ENCODE results near the gene TSPAN14. TPM values are rescaled to one million over a fixed set of nuclear protein-coding genes. Genes with fewer than 3 reads are reported as not detected.
"Not testable (repeated sequence)": the region's sequence is repeated elsewhere in the genome, so short reads cannot be mapped to it uniquely, and the experiment has no call there.

TSPAN14 gene
- total and polyA plus RNA-seq, 12 donors = 16.9 to 57.2 (median 27.6) TPM

- DNase-seq (no peak), ATAC-seq (no peak)
- H3K4me3 ChIP-seq = no peak overlapping the region
- TF ChIP-seq CTCF (IDR thresholded peaks at IDR 0.05) = no peak
- intact Hi-C loops (cut with DNase I) = no loop called here
- peaks cover 0 to 55% (median 29%) of the 10 kb centered on the region in 9 donors for H3K4me1 ChIP-seq
- H3K27ac ChIP-seq = no peak overlapping the region
- no peaks in the 10 kb centered on the region for H3K27me3 ChIP-seq
- 94 to 96% methylated on average over 4 of the region's 4 CpGs for WGBS, 2 donors
- H3K9me3 ChIP-seq = no peaks in the 10 kb centered on the region
- H3K36me3 ChIP-seq = no peaks in the 10 kb centered on the region
Observed at GRCh38 chr10:80532571-80532970, 78.5 kb downstream of the TSPAN14 start.

GRCh38 chr10:80534059-80534458 is 79.9 kb downstream of the TSPAN14 start:
- H3K36me3 ChIP-seq; H3K27ac ChIP-seq; ATAC-seq; H3K9me3 ChIP-seq; intact Hi-C loops (cut with DNase I); H3K4me3 ChIP-seq; H3K27me3 ChIP-seq; DNase-seq: not testable (repeated sequence)
- H3K4me1 ChIP-seq = peaks cover 0 to 40% (median 30%) of the 10 kb centered on the region in 9 donors
- WGBS, 2 donors = 94% methylated on average over 14 of the region's 25 CpGs; no CpG with 5 or more reads in 1 of the 2 donors

DNA sequence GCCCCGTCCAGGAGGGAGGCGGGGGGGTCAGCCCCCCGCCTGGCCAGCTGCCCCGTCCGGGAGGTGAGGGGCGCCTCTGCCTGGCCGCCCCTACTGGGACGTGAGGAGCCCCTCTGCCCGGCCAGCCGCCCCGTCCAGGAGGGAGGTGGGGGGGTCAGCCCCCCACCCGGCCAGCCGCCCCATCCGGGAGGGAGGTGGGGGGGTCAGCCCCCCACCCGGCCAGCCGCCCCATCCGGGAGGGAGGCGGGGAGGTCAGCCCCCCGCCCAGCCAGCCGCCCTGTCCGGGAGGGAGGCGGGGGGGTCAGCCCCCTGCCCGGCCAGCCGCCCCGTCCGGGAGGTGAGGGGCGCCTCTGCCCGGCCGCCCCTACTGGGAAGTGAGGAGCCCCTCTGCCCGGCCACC is 80.5 kb downstream of the TSPAN14 start:
- intact Hi-C loops (cut with DNase I) = loop anchor here in 1 of 10 donors (5.0 kb wide), 1 partner anchor 48 kb away; no protein-coding TSS in a partner anchor
- not testable (repeated sequence) for ATAC-seq, DNase-seq, H3K27ac ChIP-seq, H3K4me3 ChIP-seq, H3K27me3 ChIP-seq, H3K36me3 ChIP-seq, H3K9me3 ChIP-seq
- peaks cover 0 to 37% (median 29%) of the 10 kb centered on the region in 9 donors for H3K4me1 ChIP-seq
- WGBS, 2 donors = 93 to 95% methylated on average over 6 to 18 of the region's 30 CpGs

DNA sequence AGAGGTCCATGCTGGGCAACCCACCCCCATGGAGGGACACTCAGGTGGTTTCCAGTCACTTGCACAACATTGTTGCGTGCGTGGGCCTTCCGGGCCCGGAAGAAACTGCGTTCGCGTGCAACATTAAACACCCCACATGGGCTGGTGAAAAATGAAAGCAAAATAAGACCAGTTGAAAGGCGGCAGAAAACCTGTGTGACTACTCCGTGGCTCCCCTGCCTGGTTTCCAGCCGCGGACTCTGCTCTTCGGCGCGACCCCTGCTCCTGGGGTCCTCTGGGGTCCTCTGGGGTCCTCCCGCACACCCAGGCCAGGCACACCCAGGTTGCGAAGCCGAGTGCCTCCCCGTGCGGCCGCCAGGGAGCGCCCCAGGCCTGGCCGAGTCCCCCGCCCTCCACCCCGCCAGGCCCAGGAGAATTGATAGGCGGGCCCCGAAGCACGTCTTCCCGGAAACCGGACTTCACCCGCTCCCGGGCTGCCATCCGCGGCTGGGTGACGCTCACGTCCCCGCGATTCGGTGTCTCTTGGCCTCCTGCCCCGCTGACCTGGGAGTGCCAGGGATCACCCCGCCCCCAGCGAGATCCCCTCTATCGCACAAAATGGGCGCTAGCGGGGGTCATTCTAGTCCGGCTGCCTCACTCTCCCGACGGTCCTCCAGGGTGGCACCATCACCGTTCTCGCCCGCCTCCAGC is 81.7 kb downstream of the TSPAN14 start:
- ATAC-seq (peak; percentile 82 to 94 (median 90)), DNase-seq (peak; percentile 70 to 82)
- H3K27ac ChIP-seq = peak overlapping the region in 8 of 10 donors; percentile 58 to 90 (median 71)
- H3K9me3 ChIP-seq = no peaks in the 10 kb centered on the region
- peak; percentile 56 to 83 (median 73) for TF ChIP-seq CTCF (IDR thresholded peaks at IDR 0.05)
- intact Hi-C loops (cut with DNase I) = loop anchor here in 1 of 10 donors (5.0 kb wide), 1 partner anchor 46 kb away; no protein-coding TSS in a partner anchor
- peaks cover 0 to 37% (median 18%) of the 10 kb centered on the region in 9 donors for H3K4me1 ChIP-seq
- H3K27me3 ChIP-seq = no peaks in the 10 kb centered on the region
- 36 to 47% methylated on average over 50 of the region's 50 CpGs for WGBS, 2 donors
- H3K36me3 ChIP-seq = no peaks in the 10 kb centered on the region
- peak overlapping the region; percentile 21 to 59 (median 48) for H3K4me3 ChIP-seq

- ATAC-seq (peak in 3 of 8 donors; percentile 4 to 41 (median 14)), DNase-seq (no peak)
- Histone ChIP-seq H3K27ac (peak overlapping the region in 8 of 10 donors; percentile 58 to 90 (median 71)), H3K9me3 (no peaks in the 10 kb centered on the region), H3K36me3 (no peaks in the 10 kb centered on the region), H3K4me1 (peaks cover 0 to 39% (median 15%) of the 10 kb centered on the region in 9 donors), H3K4me3 (peak overlapping the region; percentile 21 to 59 (median 48)), H3K27me3 (no peaks in the 10 kb centered on the region)
- 81 to 85% methylated on average over 16 to 17 of the region's 17 CpGs for WGBS, 2 donors
- TF ChIP-seq CTCF (IDR thresholded peaks at IDR 0.05) = no peak
- intact Hi-C loops (cut with DNase I) = loop anchor here in 1 of 10 donors (5.0 kb wide), 1 partner anchor 46 kb away; no protein-coding TSS in a partner anchor
Observed at GRCh38 chr10:80536361-80536835, 82.3 kb downstream of the TSPAN14 start.

Data from heart right ventricle (tissue), 16 donors.